ENCODE measurements around the gene TP53I13.

TP53I13 gene

DNA sequence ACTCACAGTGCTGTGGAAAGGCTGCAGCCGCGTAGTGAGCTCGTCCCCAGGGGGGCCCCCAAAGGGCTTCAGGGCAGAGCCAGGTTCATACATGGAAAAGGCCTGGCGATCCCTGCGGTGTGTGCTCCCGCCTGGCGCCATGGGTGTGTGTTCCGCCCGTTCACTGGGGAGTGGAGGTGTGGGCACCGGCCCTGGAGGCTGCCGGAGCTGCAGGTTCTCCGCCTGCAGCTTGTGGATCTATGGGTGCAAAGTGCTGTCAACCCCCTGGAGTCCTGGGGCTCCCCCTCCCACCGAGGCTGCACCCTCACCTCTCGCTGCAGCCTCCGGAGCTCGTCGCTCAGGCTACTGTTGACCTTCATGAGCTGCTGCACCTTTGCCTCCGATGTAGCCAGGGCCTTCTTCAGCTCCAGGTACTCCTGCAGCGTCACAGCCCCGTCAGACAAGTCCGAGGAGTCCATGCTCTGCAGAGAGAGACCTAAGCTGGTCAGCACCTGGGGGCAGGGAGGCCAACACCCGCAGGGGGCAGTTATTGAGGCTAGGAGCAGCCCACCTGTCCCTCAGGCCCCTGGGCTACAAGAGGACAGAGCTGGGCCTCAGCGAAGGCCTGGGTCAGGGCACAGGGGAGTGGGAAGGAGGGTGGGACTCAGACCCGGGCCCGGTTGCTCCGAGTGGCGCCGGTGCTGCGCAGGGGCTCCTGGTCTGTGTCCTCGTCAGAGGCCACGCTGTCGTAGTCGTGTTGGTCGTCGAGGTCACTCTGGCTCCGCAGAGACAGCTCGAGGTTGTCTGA lies 7.9 kb downstream of the TP53I13 start:
- TF ChIP-seq, protein P1, sequence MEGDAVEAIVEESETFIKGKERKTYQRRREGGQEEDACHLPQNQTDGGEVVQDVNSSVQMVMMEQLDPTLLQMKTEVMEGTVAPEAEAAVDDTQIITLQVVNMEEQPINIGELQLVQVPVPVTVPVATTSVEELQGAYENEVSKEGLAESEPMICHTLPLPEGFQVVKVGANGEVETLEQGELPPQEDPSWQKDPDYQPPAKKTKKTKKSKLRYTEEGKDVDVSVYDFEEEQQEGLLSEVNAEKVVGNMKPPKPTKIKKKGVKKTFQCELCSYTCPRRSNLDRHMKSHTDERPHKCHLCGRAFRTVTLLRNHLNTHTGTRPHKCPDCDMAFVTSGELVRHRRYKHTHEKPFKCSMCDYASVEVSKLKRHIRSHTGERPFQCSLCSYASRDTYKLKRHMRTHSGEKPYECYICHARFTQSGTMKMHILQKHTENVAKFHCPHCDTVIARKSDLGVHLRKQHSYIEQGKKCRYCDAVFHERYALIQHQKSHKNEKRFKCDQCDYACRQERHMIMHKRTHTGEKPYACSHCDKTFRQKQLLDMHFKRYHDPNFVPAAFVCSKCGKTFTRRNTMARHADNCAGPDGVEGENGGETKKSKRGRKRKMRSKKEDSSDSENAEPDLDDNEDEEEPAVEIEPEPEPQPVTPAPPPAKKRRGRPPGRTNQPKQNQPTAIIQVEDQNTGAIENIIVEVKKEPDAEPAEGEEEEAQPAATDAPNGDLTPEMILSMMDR (IDR thresholded peaks at IDR 0.05; ENCODE audit: borderline replicate concordance, control extremely low read depth, extremely low read depth, insufficient read depth, missing control alignments) = no peak
- in situ Hi-C loops (cut with MboI; ENCODE audit: low sequenced_read_pairs, unreplicated experiment) = no loop called here
- DNase-seq (ENCODE audit: low spot score) = no peak

DNA sequence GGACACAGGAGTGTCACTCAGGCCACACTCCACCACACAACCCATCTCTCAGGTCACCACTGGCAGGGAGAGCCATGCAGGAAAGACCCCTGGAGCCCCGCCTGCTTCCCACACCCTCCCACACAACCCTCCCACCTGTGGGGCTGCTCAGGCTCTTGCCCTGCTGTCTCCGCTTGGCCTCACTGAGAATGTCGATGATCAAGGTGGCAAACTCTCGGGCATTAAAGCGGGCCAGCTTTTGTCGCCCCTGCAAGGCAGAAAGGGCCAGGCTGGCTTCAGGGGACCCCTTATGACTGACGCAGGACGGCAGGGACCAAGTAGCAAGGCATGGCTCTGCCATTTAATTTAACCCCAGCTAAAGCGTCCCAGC lies 8.5 kb downstream of the TP53I13 start:
- TF ChIP-seq, protein P1 (IDR thresholded peaks at IDR 0.05; ENCODE audit: borderline replicate concordance, control extremely low read depth, extremely low read depth, insufficient read depth, missing control alignments) = no peak
- DNase-seq (ENCODE audit: low spot score) = no peak
- in situ Hi-C loops (cut with MboI; ENCODE audit: low sequenced_read_pairs, unreplicated experiment) = no loop called here

DNA sequence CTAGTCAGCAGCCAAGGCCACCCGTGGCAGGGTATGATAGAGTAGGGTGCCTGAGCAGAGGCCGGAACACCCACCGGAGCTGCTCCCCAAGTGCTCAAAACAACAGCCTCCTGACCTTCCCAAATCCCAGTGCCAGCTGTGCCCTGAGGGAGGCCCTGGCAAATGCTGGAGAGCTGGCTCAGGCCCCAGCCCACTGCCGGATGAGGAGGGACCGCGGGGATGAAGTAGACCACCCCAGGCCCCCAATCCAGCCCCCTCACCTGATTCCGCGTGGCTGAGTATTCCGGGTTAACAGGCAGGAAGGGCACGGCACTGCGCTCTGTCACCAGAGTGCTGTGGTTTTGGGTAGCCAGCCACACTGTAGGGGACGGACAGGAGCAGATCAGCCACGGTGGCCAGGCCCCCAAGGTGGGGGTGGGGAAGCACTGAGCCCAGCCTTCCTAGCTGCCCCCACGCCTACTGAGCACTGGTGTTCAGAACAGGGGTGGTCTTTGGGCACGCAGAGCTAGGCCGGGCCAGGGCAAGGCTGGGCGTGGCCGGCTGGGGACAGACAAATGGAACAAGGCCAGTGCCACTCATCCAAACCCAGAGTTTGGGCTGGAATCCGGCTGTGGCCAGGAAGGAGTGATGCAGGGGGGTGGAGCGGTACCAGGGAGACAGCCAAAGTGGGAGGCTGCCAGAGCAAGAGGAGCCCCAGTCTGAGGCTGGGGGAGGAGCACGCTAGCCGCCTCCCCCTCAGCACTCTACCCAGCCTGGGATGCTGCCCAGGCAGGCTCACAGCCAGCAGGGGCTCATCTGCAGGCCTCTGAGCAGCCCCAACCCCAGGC lies 9.1 kb downstream of the TP53I13 start:
- no peak for DNase-seq (ENCODE audit: low spot score)
- in situ Hi-C loops (cut with MboI; ENCODE audit: low sequenced_read_pairs, unreplicated experiment) = no loop called here
- TF ChIP-seq, protein P1 (IDR thresholded peaks at IDR 0.05; ENCODE audit: borderline replicate concordance, control extremely low read depth, extremely low read depth, insufficient read depth, missing control alignments) = no peak

DNA sequence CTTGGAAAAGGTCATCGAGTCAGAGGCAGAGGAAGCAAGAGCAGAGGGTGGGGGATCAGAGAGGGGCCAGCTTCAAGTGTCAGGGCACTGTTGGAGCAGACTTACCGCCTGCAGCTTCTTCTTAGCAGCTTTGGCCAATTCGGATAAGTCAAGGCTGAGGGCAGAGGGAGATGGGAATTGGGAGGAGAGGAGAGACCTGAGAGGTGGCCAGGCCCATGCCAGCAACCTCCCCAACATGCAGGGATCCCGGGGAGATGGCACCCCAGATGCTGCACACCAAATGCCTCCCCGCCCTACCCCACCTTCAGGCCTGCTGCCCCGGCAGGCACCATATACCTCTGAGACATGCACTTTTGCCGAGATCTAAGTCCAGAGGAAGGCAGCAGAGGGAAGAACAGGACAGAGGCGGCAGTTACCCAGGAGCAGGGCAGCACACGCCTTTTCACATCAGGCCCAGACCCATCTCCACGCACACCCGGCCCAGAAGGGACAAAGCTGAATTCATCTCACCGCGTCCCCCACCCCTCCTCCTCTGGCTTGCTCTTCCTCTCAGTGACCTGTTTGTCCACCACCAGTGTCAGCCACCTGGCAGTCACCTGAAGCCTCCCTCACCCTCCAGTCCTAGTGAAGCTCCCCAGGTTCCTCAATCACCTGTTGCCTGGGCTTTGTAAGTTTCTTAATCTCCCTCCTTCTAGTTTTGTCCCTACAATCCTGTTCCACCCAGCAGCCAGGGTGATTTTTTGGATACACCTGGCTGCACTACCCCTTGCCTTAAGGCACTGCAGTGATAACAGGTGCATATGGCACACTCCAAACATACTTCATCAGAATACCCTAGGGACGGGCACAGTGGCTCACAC lies 10.4 kb downstream of the TP53I13 start:
- DNase-seq (ENCODE audit: low spot score) = no peak
- TF ChIP-seq, protein P1 (IDR thresholded peaks at IDR 0.05; ENCODE audit: borderline replicate concordance, control extremely low read depth, extremely low read depth, insufficient read depth, missing control alignments) = no peak
- in situ Hi-C loops (cut with MboI; ENCODE audit: low sequenced_read_pairs, unreplicated experiment) = no loop called here

DNA sequence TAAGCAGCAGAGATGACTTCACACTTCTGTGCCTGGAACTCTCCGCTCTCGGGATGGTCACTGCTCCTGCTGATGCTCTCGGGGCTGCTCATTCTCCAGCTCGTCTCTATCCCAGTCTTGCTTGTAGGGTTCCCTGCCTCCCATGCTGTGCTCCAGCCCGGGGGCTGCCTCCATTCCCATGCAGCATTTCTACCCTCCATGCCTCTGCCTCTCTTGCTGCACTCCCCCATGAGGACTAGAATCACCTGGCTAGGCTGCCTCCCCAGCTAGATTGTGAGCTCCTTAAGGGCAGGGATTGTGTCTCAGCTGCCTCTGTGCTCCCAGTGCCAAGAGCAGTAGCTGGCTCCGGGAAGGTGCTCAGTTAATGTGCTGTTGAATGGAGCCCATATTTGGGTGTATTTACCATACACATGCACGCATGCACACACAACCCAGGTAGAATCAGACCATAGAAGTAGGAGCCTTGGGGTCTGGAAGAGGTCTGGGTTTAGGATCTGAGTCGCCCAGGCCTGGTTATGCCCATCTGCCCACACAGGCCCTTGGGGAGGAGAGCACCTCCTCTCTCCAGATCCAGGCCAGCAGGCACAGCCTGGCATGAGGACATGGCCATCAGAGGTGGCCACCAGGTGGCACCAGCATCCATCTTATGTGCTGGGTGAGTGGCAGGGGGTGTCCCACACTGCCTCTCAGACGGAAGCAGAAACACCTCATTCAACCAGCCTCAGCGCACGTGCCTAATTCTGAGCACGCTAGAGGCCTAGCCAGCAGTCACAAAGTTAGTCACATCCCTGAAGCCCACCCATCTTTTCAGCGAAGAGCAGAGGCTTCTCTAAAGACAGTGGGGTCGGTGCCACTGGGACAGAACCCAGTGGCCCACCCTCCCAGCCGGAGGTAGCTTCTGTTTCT lies 11.6 kb downstream of the TP53I13 start:
- in situ Hi-C loops (cut with MboI; ENCODE audit: low sequenced_read_pairs, unreplicated experiment) = no loop called here
- DNase-seq (ENCODE audit: low spot score) = peak; percentile 93
- TF ChIP-seq, protein P1 (IDR thresholded peaks at IDR 0.05; ENCODE audit: borderline replicate concordance, control extremely low read depth, extremely low read depth, insufficient read depth, missing control alignments) = peak; percentile 98
